ENCODE measurements around the gene SLC38A10.

Gene SLC38A10

DNA sequence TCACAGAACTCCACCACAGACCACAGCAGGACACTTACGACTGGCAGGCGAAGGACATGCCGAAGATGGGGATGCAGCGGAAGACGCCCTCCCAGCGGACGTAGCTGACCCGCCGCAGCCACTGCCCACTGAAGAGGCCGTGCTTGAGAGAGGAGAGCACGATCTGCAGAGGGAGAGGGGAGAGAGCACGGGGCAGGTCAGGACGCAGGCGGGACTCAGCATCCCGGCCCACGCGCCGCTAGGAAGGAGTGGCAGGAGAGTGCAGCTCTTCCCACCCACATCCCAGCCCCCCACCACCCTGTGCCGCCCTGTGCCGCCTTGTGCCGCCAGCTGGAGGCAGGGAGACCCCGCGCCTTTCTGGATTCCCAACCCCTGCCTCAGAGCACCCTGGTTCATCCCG lies 14.5 kb downstream of the SLC38A10 start:
- Histone ChIP-seq H3K9me3 (ENCODE audit: low read length) (no peaks in the 10 kb centered on the region), H3K9ac (ENCODE audit: low read length) (no peak overlapping the region), H2AFZ (ENCODE audit: low read length) (no peak overlapping the region), H3K4me3 (ENCODE audit: low read depth, low read length, poor library complexity, severe bottlenecking) (no peak overlapping the region), H3K4me2 (ENCODE audit: low read length) (no peak overlapping the region), H3K27ac (ENCODE audit: low read depth, low read length, poor library complexity, severe bottlenecking) (no peak overlapping the region), H3K36me3 (ENCODE audit: insufficient read depth, low read length) (peaks cover 16% of the 10 kb centered on the region), H3F3A (ENCODE audit: insufficient read depth, low read length) (no peaks in the 10 kb centered on the region), H3K9me2 (ENCODE audit: low read depth, low read length) (no peaks in the 10 kb centered on the region), H3K4me1 (ENCODE audit: insufficient read depth, low read length, severe bottlenecking) (peaks cover 19% of the 10 kb centered on the region), H4K20me1 (ENCODE audit: insufficient read depth, low read length) (no peaks in the 10 kb centered on the region), H3K79me2 (ENCODE audit: insufficient read depth, low read length) (no peaks in the 10 kb centered on the region), H3K27me3 (ENCODE audit: insufficient read depth, low read length) (no peaks in the 10 kb centered on the region)
- TF ChIP-seq, protein P1, sequence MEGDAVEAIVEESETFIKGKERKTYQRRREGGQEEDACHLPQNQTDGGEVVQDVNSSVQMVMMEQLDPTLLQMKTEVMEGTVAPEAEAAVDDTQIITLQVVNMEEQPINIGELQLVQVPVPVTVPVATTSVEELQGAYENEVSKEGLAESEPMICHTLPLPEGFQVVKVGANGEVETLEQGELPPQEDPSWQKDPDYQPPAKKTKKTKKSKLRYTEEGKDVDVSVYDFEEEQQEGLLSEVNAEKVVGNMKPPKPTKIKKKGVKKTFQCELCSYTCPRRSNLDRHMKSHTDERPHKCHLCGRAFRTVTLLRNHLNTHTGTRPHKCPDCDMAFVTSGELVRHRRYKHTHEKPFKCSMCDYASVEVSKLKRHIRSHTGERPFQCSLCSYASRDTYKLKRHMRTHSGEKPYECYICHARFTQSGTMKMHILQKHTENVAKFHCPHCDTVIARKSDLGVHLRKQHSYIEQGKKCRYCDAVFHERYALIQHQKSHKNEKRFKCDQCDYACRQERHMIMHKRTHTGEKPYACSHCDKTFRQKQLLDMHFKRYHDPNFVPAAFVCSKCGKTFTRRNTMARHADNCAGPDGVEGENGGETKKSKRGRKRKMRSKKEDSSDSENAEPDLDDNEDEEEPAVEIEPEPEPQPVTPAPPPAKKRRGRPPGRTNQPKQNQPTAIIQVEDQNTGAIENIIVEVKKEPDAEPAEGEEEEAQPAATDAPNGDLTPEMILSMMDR (IDR thresholded peaks at IDR 0.05; ENCODE audit: low read length), result no peak
- TF ChIP-seq EZH2 (IDR thresholded peaks at IDR 0.05; ENCODE audit: borderline replicate concordance, low read length), result no peak

DNA sequence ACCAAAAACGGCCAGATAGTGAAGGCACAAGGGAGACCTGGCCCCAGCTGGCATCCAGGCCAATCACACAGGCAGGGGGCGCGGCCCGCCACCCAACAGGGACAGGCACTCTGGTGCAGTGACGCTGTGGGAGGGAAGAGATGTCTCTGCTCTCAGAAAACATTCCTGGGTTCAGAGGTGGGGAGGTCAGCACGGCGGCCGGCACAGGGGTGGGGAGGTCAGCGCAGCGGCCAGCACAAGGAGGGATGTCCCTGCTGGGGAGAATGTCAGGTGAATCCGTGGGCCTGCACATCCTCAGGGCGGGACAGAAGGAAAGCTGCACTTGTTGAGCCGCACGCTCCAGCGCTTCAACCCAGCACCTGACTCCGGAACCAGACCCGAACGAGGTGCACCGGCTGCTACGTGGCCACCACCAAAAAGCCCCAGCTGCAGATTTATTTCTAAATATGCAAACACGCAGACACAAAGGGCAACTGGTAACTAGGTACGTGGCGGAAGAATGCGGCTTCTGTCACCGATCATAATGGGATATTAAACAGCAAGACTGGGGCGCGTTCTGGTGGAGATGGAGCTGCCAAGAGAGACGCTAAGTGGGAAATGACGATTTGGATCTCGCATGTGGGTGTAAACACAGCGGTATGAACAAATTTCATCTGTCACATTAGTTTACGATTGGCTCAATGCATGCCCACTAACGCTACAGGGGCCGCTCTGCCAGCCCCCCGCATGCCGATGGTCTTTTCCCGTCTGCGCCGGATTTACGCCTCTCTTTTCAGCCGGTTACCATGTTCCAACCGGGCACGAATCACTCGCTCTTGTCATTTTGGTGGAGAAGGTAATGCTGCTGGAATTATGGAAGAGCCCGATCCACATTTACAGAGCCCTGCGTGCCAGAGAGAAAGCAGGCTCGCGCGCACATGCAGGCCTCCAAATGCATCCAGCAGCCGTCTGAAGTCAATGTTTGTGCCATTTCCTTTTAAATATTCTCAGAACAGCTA lies 15.5 kb downstream of the SLC38A10 start:
- TF ChIP-seq, protein P1 (IDR thresholded peaks at IDR 0.05; ENCODE audit: low read length), result no peak
- no peak for TF ChIP-seq EZH2 (IDR thresholded peaks at IDR 0.05; ENCODE audit: borderline replicate concordance, low read length)
- Histone ChIP-seq H3K4me3 (ENCODE audit: low read depth, low read length, poor library complexity, severe bottlenecking) (no peak overlapping the region), H3K9me2 (ENCODE audit: low read depth, low read length) (no peaks in the 10 kb centered on the region), H3K4me1 (ENCODE audit: insufficient read depth, low read length, severe bottlenecking) (peaks cover 10% of the 10 kb centered on the region), H3K4me2 (ENCODE audit: low read length) (no peak overlapping the region), H3K27ac (ENCODE audit: low read depth, low read length, poor library complexity, severe bottlenecking) (peak overlapping the region; percentile 24), H3K9me3 (ENCODE audit: low read length) (no peaks in the 10 kb centered on the region), H3K27me3 (ENCODE audit: insufficient read depth, low read length) (no peaks in the 10 kb centered on the region), H3K79me2 (ENCODE audit: insufficient read depth, low read length) (no peaks in the 10 kb centered on the region), H4K20me1 (ENCODE audit: insufficient read depth, low read length) (no peaks in the 10 kb centered on the region), H3K36me3 (ENCODE audit: insufficient read depth, low read length) (peaks cover 24% of the 10 kb centered on the region), H3F3A (ENCODE audit: insufficient read depth, low read length) (no peaks in the 10 kb centered on the region), H2AFZ (ENCODE audit: low read length) (no peak overlapping the region), H3K9ac (ENCODE audit: low read length) (no peak overlapping the region)

DNA sequence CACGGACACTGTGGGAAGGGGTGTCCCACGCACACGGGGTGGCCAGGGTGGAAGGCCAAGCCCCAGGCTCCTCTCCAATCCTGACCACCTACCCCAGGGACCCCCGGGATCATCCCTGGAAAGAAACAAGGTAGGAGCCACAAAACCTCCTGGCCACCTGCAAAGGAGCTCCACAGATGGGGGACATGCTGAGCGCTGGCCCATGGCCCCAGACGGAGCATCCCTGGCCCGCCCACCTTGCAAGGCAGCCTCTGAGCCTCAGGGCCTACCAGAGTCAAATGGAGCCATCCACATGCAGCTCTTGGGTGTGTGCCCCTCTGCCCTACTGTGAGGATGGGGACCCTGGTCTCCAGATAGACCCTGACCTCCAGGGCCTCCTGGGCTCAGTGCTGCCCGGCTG lies 16.3 kb downstream of the SLC38A10 start:
- no peak overlapping the region for H3K9ac ChIP-seq (ENCODE audit: low read length)
- H2AFZ ChIP-seq (ENCODE audit: low read length), result no peak overlapping the region
- H3F3A ChIP-seq (ENCODE audit: insufficient read depth, low read length), result no peaks in the 10 kb centered on the region
- peaks cover 10% of the 10 kb centered on the region for H3K4me1 ChIP-seq (ENCODE audit: insufficient read depth, low read length, severe bottlenecking)
- peaks cover 27% of the 10 kb centered on the region for H3K36me3 ChIP-seq (ENCODE audit: insufficient read depth, low read length)
- no peak overlapping the region for H3K4me3 ChIP-seq (ENCODE audit: low read depth, low read length, poor library complexity, severe bottlenecking)
- H3K27me3 ChIP-seq (ENCODE audit: insufficient read depth, low read length), result no peaks in the 10 kb centered on the region
- TF ChIP-seq, protein P1 (IDR thresholded peaks at IDR 0.05; ENCODE audit: low read length), result no peak
- TF ChIP-seq EZH2 (IDR thresholded peaks at IDR 0.05; ENCODE audit: borderline replicate concordance, low read length), result no peak
- no peaks in the 10 kb centered on the region for H3K79me2 ChIP-seq (ENCODE audit: insufficient read depth, low read length)
- H4K20me1 ChIP-seq (ENCODE audit: insufficient read depth, low read length), result no peaks in the 10 kb centered on the region
- H3K27ac ChIP-seq (ENCODE audit: low read depth, low read length, poor library complexity, severe bottlenecking), result no peak overlapping the region
- H3K9me2 ChIP-seq (ENCODE audit: low read depth, low read length), result no peaks in the 10 kb centered on the region
- no peak overlapping the region for H3K4me2 ChIP-seq (ENCODE audit: low read length)
- no peaks in the 10 kb centered on the region for H3K9me3 ChIP-seq (ENCODE audit: low read length)

Measured in OCI-LY1 (cell line).